ENCODE data around the gene EHHADH.

- TF ChIP-seq RAD21 (IDR thresholded peaks at IDR 0.05) (no peak), CTCF (IDR thresholded peaks at IDR 0.05; ENCODE audit: low read depth, low read length, missing input control) (no peak), MAX (IDR thresholded peaks at IDR 0.05) (no peak), TAF1 (conservative IDR thresholded peaks at IDR 0.05) (no peak), FOXA1 (IDR thresholded peaks at IDR 0.05) (no peak), YY1 (IDR thresholded peaks at IDR 0.05) (no peak), RXRA (IDR thresholded peaks at IDR 0.05) (no peak), JUND (IDR thresholded peaks at IDR 0.05) (no peak), NR2F2 (IDR thresholded peaks at IDR 0.05) (no peak), REST (IDR thresholded peaks at IDR 0.05) (no peak), HNF4G (IDR thresholded peaks at IDR 0.05) (no peak), SP1 (IDR thresholded peaks at IDR 0.05) (no peak)
These were observed 41.8 kb downstream of the EHHADH start for GRCh38 chr3:185212086-185212485.
